Calu3 (cell line): ENCODE measurements around the gene TMEM258. TPM values are rescaled to one million over a fixed set of nuclear protein-coding genes. Genes with fewer than 3 reads are reported as not detected.

Experiments used
- BruUV-seq: library from RNA; stranded (reverse); fragments of 400-500 nt; replicated peaks from 2 replicates; lab custom pipeline; 2021; lab: Mats Ljungman, UMichigan
- CTCF ChIA-PET: fragments of 300-600 bp; sonication (Branson Sonifier 250); formaldehyde crosslinking; loops from one replicate; lab custom pipeline; 2022; ENCODE audit warnings: antibody characterized with exemption; lab: Charles Lee
- DNase-seq: peaks from one replicate; pipeline ENCODE4 v3.0.0; 2022
- H3K27ac Mint-ChIP-seq: one replicate; pipeline ENCODE4 v1.8.0; 2022; ENCODE audit warnings: mixed read lengths; ENCODE audit not compliant: unreplicated experiment
- H3K27me3 Mint-ChIP-seq: one replicate; pipeline ENCODE4 v1.8.0; 2022; ENCODE audit warnings: mixed read lengths; ENCODE audit not compliant: unreplicated experiment
- H3K36me3 Mint-ChIP-seq: one replicate; pipeline ENCODE4 v1.8.0; 2022; ENCODE audit warnings: mild to moderate bottlenecking, moderate library complexity, mixed read lengths; ENCODE audit not compliant: insufficient read depth, unreplicated experiment
- H3K4me1 Mint-ChIP-seq: one replicate; pipeline ENCODE4 v1.8.0; 2022; ENCODE audit warnings: mild to moderate bottlenecking, low read depth, mixed read lengths; ENCODE audit not compliant: unreplicated experiment
- H3K4me3 Mint-ChIP-seq: one replicate; pipeline ENCODE4 v1.8.0; 2022; ENCODE audit warnings: mild to moderate bottlenecking, low read depth, moderate library complexity, mixed read lengths; ENCODE audit not compliant: unreplicated experiment
- H3K9me3 Mint-ChIP-seq: one replicate; pipeline ENCODE4 v1.8.0; 2022; ENCODE audit warnings: low read depth, mixed read lengths; ENCODE audit not compliant: unreplicated experiment
- CTCF ChIP-seq: fragments of 200-600 bp; IDR thresholded peaks from one replicate; pipeline ENCODE4 v1.8.0; 2022; ENCODE audit warnings: antibody characterized with exemption; ENCODE audit not compliant: unreplicated experiment
- intact Hi-C: fragments of 100-400 bp; cut with micrococcal nuclease; formaldehyde crosslinking; loops from one replicate; pipeline ENCODE4 v1.10.0; 2022; ENCODE audit not compliant: unreplicated experiment
- total RNA-seq: library from RNA; stranded (reverse); gene quantifications from 2 replicates; pipeline ENCODE4 v1.2.3, GENCODE V29; 2022

Gene TMEM258
- total RNA-seq, 1 experiment from 2014 or later: 146 TPM

GRCh38 chr11:61820174-61820573, 27.8 kb upstream of the TMEM258 start:
- CTCF ChIA-PET: no interaction called here
- TF ChIP-seq CTCF: no peak
- H3K36me3 Mint-ChIP-seq: peaks cover 20% of the 10 kb centered on the region
- no peaks in the 10 kb centered on the region for H3K27me3 Mint-ChIP-seq
- intact Hi-C loops: no loop called here
- H3K27ac Mint-ChIP-seq: no peak overlapping the region
- no peak for DNase-seq
- no TSS peak for BruUV-seq
- H3K4me3 Mint-ChIP-seq: no peak overlapping the region
- H3K9me3 Mint-ChIP-seq: no peaks in the 10 kb centered on the region
- no peaks in the 10 kb centered on the region for H3K4me1 Mint-ChIP-seq

- no peak for TF ChIP-seq CTCF
- no TSS peak for BruUV-seq
- H3K4me3 Mint-ChIP-seq: peak overlapping the region; percentile 89
- H3K27ac Mint-ChIP-seq: peak overlapping the region; percentile 91
- peaks cover 32% of the 10 kb centered on the region for H3K36me3 Mint-ChIP-seq
- no peaks in the 10 kb centered on the region for H3K27me3 Mint-ChIP-seq
- CTCF ChIA-PET: interaction anchor here (1.0 to 3.9 kb wide), 2 partner anchors 20 to 264 kb away, joined by 3 to 21 read pairs; no protein-coding TSS in a partner anchor
- peaks cover 8% of the 10 kb centered on the region for H3K4me1 Mint-ChIP-seq
- DNase-seq: no peak
- H3K9me3 Mint-ChIP-seq: peaks cover 2% of the 10 kb centered on the region
- intact Hi-C loops: no loop called here
Observed at GRCh38 chr11:61817471-61818202, 25.2 kb upstream of the TMEM258 start.

GRCh38 chr11:61816736-61817455, 24.5 kb upstream of the TMEM258 start, which contains the start of gene FADS1:
Gene FADS1, minus strand, starts transcription at chr11:61817003. Its CDS starts 74 bp downstream, at chr11:61816929.
- Mint-ChIP-seq H3K27ac (peak within 1 kb of the TSS; percentile 91), H3K36me3 (peaks cover 35% of the 10 kb centered on the region)
- intact Hi-C loops: no loop called here

More at GRCh38 chr11:61816736-61817455, 24.5 kb upstream of the TMEM258 start, which contains the start of gene FADS1:
- Mint-ChIP-seq H3K27me3 (no peaks in the 10 kb centered on the region), H3K4me1 (peaks cover 8% of the 10 kb centered on the region), H3K4me3 (peak within 1 kb of the TSS; percentile 89), H3K9me3 (peaks cover 2% of the 10 kb centered on the region)
- TF ChIP-seq CTCF: peak; percentile 63
- DNase-seq: peak; percentile 97
- CTCF ChIA-PET: interaction anchor here (0.6 to 3.9 kb wide), 4 partner anchors 19 to 265 kb away, joined by 3 to 21 read pairs (median 3); partner anchors contain the start of genes FEN1 and TMEM258
- no TSS peak for BruUV-seq
